ENCODE data around the gene GJC1. TPM values are rescaled to one million over a fixed set of nuclear protein-coding genes. Genes with fewer than 3 reads are reported as not detected.
"Not testable (repeated sequence)": the region's sequence is repeated elsewhere in the genome, so short reads cannot be mapped to it uniquely, and the experiment has no call there.

GJC1 gene
- polyA plus RNA-seq, 3 donors: 0.95 to 7.4 (median 6.2) TPM

DNA sequence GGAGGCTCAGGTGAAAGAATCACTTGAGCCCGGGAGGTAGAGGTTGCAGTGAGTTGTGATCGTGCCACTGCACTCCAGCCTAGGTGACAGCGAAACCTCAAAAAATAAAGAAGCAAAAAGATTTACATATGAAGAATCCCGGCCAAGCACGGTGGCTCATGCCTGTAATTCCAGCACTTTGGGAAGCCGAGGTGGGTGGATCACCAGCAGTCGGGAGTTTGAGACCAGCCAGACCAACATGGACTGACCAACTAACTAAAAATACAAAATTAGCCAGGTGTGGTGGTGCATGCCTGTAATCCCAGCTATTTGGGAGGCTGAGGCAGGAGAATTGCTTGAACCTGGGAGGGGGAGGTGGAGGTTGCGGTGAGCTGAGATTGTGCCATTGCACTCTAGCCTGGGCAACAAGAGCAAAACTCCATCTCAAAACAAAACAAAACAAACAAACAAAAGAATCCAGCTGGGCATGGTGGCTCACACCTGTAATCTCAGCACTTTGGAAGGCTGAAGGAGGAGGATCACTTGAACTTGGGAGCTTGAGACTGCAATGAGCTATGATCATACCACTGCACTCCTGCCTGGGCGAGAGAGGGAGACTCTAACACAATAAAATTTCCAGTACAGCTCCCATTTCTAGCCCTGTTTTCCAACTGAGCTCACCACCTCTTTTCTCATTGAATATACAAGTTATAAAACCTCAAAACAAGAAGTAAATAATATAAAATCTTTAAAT, 21.3 kb downstream of the GJC1 start:
- WGBS, 3 donors: 92 to 94% (median 94%) methylated on average over 9 of the region's 9 CpGs
- not testable (repeated sequence) for H3K27ac ChIP-seq (ENCODE audit: low read depth, low read length)

DNA sequence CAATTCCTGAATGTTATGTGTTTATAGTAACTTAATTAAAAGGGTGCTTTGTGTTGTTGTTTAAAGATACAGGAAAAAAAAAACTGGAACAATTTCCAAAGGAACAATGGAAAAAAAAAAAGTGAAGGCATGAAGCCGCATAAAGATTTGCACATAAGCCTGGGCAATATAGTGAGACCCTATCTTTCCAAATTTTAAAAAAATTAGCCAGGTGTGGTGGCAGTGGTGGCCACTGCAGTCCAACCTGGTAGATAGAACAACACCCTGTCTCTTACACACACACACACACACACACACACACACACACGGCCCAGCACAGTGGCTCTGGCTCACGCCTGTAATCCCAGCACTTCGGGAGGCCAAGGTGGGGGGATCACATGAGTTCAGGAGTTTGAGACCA, 21.9 kb downstream of the GJC1 start:
- 93 to 94% (median 94%) methylated on average over 4 of the region's 4 CpGs for WGBS, 3 donors

DNA sequence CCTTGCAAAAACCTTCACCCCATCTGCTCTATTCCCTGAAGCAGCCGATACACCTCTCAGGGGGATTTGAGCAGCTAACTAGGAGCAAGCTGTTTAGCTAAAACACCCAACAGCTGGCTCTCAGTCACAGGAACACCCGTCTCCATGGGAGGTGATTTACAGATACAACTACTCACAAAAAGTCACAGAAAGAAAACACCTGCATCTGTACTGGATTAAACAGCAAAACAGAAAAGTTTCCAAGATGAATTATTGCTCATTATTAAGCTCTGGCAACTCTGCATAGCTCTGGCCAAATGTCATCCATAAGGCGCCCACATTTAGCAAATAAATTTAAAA, 22.3 kb downstream of the GJC1 start:
- WGBS, 3 donors: 55 to 70% (median 64%) methylated on average over 3 of the region's 3 CpGs
- no peak overlapping the region for H3K27ac ChIP-seq (ENCODE audit: low read depth, low read length)

More for the DNA sequence above, 21.9 kb downstream of the GJC1 start:
- H3K27ac ChIP-seq (ENCODE audit: low read depth, low read length): no peak overlapping the region

DNA sequence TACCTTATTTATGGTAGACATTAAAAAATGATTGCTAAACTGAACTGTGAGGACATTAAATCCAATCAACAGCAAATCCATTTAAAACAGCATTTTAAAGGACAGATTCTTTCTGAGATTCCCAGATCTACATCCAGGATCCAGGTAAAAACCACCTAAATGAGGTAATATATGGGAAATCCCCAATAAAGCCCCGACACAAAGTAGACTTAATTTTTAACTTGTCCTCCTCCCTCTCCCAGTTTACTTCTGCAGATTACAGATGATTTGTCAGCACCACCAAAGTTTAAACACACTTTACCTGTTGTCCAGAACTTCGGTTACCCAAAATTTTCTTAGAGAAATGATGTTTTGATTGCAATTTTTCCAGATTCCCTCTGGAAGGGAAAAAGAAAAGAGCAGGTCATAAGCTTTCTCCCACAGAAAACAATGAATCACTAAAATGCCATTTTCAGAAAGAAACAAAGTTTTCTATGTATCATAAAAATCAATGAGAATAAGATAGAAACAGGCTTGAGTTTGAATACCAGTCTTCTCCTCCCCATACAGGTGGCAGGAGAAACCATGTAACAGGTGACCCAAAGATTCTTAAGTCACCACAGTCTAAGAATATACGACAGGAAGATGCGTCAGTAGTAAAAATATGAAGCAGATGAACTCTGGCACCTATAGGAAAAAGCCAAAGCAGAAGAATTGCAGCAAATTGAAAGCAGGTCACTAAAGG, 22.8 kb downstream of the GJC1 start:
- H3K27ac ChIP-seq (ENCODE audit: low read depth, low read length): no peak overlapping the region
- 64 to 85% (median 83%) methylated on average over 4 of the region's 4 CpGs for WGBS, 3 donors

DNA sequence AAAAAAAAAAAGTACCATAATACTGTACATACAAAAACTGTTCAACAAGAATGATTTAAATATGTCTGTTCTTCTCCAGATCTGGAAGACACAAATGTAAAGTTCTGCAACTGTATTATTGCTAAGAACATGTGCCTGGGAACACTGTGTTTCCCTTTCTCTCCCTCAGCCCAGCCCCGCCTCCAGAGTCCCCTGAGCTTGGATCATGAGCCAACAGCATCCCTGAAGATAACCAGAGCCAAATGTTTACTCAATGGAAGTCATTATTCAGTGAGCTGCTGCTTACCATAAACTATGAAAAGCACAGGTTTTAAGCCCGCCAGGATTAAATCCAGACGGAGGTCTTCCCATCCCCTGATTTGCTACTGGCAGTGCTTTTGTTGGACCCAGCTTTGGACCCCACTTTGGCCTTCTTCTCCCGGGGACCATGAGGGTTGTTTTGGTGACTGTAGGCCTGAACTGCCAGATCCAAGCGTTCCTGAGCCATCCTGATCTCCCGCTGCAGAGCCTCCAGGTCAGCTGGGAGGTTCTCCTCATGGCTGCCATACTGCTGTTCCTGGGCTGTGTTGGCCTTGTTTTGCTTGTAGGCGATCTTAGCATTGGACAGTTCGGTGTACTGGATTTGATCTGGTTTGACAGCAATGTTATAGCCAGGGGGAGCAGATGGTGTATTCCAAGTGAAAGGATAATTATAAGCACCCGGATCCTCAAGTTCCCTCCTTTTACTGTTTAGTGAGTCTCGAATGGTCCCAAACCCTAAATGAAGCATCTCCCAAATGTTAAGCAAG, 25.6 kb downstream of the GJC1 start:
- WGBS, 3 donors: 79 to 82% (median 82%) methylated on average over 10 of the region's 10 CpGs
- no peak overlapping the region for H3K27ac ChIP-seq (ENCODE audit: low read depth, low read length)

DNA sequence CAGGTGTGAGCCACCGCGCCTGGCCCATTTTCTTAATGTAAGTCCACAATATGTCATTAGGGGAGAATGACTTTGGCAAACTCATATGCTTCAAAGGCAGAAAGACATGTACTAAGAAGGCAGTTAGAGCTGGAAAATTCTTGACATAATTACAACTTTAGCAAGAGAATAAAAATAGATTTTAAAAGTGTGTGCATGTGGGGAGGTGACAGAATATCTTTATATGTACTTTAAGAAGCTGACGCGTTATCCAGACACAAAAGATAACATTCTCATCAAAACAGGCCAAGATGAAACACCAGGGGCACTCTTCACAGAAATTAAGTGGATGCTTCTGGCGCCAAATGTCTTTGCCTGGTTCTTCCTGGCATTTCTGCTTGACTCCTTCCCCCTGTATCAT, 28.2 kb downstream of the GJC1 start:
- no peak overlapping the region for H3K27ac ChIP-seq (ENCODE audit: low read depth, low read length)
- 90 to 96% (median 95%) methylated on average over 5 of the region's 5 CpGs for WGBS, 3 donors

DNA sequence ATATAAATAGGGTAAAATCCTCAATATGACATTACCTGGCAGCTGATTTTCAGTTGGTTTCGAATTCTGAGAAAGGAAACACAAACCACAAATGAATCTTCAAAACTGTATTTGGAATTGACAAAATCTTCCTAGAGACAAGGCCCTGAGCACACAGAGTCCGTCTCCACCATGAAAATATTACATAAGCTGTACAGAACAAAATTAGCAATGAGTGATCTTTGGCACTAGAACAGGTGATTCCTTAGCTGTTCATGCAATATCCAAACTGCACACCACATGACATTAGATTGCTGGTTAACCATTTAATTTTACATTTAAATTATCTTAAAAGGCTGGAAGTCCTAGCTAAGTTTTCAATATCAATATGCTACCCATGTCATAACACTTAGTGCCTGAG, 31.7 kb downstream of the GJC1 start:
- WGBS, 3 donors: 73 to 78% (median 74%) methylated on average over 2 of the region's 2 CpGs

DNA sequence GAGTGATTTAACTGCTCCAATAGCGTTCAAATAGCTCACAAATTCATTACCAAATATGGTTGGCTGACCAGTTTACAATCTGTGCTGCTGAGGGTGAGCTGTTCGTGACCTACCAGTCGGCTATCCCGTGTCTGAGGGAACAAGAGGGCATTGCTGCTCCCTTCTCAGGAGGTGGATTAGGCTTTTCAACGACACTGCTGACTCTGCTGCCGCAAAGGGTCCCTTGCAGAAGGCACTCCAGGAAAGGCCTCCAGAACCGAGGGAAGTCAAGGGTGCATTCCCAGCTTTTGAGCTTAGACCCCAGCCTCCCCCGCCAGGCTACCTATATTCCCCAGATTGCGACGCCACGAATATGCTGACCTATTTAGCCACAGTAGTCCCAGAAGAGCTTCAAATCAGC, 32.3 kb downstream of the GJC1 start:
- 79 to 84% (median 79%) methylated on average over 11 of the region's 11 CpGs for WGBS, 3 donors
- H3K27ac ChIP-seq (ENCODE audit: low read depth, low read length): no peak overlapping the region

More for the DNA sequence above, 31.7 kb downstream of the GJC1 start:
- H3K27ac ChIP-seq (ENCODE audit: low read depth, low read length): no peak overlapping the region

DNA sequence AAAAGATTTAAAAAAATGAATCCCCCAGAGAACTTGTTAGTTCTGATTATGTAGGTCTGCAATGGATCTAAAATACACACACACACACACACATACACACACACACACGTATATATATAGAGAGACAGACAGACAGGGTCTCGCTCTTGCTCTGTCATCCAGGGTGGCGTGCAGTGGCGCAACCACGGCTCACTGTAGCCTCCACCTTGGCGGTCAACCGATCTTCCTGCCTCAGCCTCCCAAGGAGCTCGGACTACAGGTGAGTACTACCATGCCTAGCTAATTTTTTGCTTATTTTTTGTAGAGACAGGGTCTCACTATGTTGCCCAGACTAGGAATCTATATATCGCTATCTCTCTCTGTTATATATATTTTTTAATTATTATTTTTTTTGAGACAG, 33.4 kb downstream of the GJC1 start:
- WGBS, 3 donors: 91 to 93% (median 92%) methylated on average over 9 of the region's 9 CpGs
- no peak overlapping the region for H3K27ac ChIP-seq (ENCODE audit: low read depth, low read length)

DNA sequence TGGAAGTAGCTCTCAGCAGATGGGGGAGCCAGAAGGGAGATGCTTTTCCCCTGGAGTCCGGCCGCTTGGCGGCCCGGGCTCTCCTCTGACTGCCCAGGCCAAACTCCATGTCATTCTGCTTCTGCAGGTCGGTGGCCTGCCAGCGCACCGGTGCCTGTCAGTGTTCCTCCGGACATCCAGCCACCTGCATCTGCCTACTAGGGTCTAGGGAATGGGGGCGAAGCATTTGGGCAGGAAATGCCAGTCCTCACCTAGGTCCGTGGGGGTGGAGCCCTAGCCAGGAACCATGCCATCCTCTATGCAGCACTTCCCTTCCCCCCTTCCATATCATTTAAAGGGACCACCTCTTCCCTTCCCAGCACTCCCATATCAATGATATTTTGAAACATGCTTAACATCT, 34.2 kb downstream of the GJC1 start:
- 63 to 82% (median 63%) methylated on average over 10 of the region's 10 CpGs for WGBS, 3 donors
- H3K27ac ChIP-seq (ENCODE audit: low read depth, low read length): no peak overlapping the region

DNA sequence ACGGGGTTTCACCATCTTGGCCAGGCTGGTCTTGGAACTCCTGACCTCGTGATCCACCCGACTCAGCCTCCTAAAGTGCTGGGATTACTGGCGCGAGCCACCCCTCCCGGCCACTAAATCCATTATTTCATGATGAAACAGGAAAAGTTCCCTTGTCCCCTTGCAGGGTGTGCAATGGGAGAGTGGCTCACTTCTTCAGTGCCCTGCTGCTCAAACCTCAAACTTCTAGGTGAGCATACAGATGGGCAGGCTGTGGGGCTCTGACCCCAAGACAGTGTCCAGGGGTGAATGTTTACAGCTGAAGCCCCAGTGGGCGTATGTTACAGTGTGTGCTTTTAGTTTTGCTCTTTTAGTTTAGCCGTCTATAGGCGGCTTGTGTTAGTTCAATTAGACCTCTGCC, 34.7 kb downstream of the GJC1 start:
- no peak overlapping the region for H3K27ac ChIP-seq (ENCODE audit: low read depth, low read length)
- WGBS, 3 donors: 74 to 81% (median 80%) methylated on average over 9 of the region's 9 CpGs

DNA sequence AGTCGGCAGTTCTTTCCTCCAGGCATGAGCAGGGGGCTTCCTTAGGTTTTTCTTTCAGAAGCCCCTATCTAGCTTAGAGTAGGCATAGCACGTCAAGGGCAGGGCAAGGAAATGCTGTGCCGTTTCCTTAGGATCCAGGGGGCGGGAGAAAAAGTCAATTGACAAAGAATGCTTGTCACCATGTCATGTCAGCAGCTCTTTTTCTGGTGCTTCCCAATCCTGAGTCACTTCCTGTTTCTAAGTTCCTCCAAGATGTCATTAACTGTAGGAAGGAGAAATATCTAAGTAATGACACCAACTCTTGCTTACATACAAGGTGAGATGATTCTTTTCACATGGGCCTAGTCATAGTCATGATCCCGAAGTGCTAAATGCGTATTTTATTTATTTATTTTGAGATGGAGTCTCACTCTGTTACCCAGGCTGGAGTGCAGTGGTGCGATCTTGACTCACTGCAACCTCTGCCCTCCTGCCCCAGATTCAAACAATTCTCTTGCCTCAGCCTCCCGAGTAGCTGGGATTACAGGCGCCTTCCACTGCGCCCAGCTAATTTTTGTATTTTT, 35.2 kb downstream of the GJC1 start:
- WGBS, 3 donors: 46 to 54% (median 54%) methylated on average over 10 of the region's 10 CpGs
- no peak overlapping the region for H3K27ac ChIP-seq (ENCODE audit: low read depth, low read length)

DNA sequence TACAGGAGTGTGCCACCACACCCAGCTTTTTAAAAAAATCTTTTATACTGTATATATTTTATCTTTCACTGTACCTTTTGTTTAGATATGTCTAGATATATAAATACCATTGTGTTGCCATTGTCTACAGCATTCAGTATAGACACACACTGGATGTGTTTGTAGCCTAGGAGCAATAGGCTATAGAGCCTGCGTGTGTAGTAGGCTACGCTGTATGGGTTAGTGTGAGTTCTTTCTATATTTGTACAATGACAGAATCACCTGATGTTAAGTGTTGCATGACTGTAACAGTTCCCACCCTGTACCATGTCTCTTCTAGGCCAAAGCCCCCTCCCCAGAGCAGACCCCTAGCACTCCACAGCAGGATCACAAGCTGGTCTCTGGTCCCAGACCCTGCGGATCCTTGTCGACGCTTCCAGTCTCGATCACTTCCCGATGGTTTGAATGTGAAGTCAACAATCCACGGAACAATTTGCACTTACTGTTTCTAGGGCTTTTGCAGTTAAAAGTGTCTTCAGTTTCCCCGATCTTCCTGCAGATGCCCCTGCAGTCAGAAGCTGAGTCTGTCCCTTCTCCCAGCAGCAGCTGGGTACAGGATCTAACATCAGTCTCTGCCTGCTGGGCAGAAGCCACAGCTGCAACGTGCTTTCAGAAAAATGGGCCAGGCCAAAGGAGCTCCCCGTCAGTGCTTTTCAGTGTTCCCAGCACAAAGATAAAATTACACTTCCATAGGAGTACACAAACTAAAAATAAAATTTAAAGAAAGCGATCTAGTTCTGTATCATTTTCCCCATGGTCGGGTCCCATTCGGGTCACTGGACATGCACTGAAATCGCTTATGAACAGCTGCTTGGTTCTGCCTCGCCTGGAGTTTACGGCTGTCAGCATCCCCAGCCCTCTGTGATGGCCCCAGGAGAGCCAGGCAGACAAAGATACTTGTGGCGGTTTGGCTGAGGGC, 35.9 kb downstream of the GJC1 start:
- whole genome bisulfite sequencing, 3 donors: 71 to 79% (median 74%) methylated on average over 18 of the region's 18 CpGs
- no peak overlapping the region for H3K27ac ChIP-seq (ENCODE audit: low read depth, low read length)

DNA sequence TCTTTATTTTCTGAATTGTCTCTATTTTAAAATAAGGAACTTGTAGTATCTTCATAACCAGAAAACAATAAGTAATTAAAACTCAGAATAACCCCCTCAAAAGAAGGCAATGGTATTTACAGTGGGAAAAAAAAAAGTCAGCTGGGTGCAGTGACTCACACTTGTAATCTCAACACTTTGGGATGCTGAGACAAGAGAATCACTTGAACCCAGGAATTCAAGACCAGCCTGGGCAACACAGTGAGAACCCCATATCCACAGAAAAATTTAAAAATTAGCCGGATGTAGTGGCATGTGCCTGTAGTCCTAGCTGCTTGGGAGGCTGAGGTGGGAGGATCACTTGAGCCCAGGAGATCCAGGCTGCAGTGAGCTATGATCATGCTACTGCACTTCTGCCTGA, 37.8 kb downstream of the GJC1 start:
- WGBS, 3 donors: 93 to 100% (median 100%) methylated on average over 1 of the region's 1 CpG
- no peak overlapping the region for H3K27ac ChIP-seq (ENCODE audit: low read depth, low read length)

DNA sequence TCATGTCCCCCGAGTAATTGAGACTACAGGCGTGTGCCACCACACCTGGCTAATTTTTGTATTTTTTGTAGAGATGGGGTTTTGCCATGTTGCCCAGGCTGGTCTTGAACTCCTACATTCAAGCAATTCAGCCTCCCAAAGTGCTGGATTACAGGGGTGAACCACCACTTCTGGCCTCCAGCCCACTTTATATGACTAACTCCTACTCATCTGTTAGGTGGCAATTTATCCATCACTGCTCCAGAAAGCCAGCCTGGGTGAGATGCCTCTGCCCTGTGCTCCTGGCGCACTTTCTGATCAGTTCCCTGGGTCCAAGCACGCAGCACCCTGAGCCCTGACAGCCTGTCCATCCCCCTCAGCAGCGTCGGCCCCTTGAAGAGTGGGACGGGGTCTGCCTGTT, 41.9 kb downstream of the GJC1 start:
- WGBS, 3 donors: 76 to 93% (median 86%) methylated on average over 7 of the region's 7 CpGs
- H3K27ac ChIP-seq (ENCODE audit: low read depth, low read length): no peak overlapping the region

DNA sequence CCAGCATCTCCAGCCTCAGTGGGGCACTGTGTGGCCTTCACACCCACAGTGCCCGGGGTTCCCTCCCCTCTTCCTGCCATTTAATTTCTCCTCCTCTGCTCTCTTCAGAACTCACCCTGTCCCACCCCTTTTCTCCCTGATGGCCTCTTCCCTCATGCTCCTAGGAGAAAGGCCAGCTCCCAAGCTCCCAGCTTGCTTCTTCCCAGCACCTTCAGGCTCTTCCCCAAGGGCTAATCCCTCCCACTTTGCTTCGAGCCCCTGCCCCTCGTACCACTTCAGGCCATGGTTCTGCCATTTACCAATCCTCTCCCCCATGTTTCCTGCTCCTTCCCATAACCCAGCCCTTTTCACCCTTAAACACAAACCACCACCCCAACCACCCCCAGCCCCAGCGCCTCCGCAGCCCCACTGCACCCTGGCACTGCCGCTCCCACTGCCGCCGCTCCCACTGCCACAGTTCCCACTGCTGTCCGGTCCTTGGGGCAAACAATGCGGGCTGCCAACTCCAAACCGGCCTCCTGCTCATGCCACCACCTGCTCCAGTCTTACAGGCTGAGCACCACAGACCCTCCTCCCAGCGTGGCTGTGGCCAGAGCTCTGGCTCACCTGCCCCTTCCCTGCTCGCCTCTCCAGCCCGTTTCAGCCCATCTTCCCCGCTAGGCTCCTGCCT, 42.7 kb downstream of the GJC1 start:
- H3K27ac ChIP-seq (ENCODE audit: low read depth, low read length): no peak overlapping the region
- WGBS, 3 donors: 71 to 79% (median 77%) methylated on average over 14 to 15 of the region's 15 CpGs

DNA sequence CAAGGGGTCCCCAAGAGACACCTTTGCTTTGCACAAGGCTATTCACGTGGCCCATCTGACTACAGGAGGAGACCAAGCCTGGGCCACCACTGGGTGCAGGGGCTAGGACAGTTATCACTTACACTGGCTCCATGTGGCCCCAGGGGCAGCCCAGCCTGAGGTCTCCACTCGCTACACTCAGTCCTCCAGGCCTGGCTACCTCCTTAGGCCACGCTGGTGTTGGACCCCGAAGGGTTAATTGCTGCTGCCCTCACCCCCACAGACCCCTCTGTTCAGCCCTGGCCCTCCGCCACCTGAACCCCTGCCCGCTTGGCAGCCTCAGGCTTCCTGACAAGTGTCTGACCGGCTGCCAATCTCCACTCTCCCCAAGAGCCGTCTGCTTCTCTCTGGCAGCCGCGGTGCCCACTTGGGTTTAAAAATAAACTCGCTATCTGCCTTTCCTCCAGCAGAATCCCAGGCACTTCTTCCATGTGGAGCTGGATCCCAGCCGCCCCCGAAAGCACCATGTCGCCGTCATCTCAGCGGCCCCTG, 43.5 kb downstream of the GJC1 start:
- 25 to 53% (median 48%) methylated on average over 16 of the region's 16 CpGs for WGBS, 3 donors
- no peak overlapping the region for H3K27ac ChIP-seq (ENCODE audit: low read depth, low read length)
